ENCODE measurements around the gene CAMK2A. TPM values are rescaled to one million over a fixed set of nuclear protein-coding genes. Genes with fewer than 3 reads are reported as not detected.

CAMK2A gene
- total and polyA plus RNA-seq, 4 donors, result 0.31 to 2.7 (median 1.0) TPM

DNA sequence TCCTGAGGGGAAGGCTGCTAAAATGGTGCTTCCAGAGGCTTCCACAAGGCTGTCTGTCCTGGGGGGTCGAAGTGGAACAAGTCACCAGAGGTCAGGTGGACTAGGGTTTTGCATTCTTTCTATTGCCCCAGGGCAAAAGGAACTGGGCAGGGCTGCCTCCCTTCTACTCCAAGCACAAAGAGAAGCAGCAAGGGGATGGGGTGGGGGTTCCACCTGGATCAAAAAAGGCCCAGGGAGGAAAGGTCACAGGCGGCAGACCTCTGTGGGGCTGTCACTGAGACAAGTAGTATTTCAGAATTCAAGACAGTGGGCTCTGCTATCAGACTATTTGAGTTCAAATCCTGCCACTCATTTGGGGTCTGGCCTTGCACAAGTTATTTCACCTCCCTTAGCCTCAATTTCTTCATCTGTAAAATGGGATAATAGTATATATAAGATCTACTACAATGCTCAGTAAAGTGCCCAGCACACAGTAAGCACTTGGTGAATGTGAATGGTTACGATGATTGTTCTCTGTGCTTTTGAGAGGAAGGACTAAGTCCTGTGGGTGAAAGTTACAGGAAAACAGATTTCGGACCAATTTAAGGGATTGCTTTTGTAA is 15.0 kb upstream of the CAMK2A start:
- DNase-seq (no peak), ATAC-seq (ENCODE audit: insufficient read depth, low FRiP score) (no peak)
- Histone ChIP-seq H3K9me3 (ENCODE audit: control insufficient read depth in 4 of 4, insufficient read depth in 3 of 4, low read length in 3 of 4) (peaks cover 0 to 4% (median 0%) of the 10 kb centered on the region in 4 donors), H3K9ac (ENCODE audit: insufficient read depth in 1 of 2, low read length in 2 of 2) (peak overlapping the region; percentile 26 to 39), H3K27ac (ENCODE audit: low read depth in 1 of 2, low read length in 1 of 2) (peak overlapping the region in 1 of 2 donors; percentile 50), H3K27me3 (ENCODE audit: control insufficient read depth in 3 of 3, insufficient read depth in 3 of 3, low read length in 2 of 3) (no peaks in the 10 kb centered on the region), H3K4me3 (no peak overlapping the region), H3K4me1 (ENCODE audit: control insufficient read depth in 5 of 5, insufficient read depth in 5 of 5, low read length in 5 of 5) (peaks cover 0 to 73% (median 25%) of the 10 kb centered on the region in 5 donors), H3K36me3 (ENCODE audit: control insufficient read depth in 4 of 4, insufficient read depth in 4 of 4, low read length in 4 of 4) (no peaks in the 10 kb centered on the region)
- TF ChIP-seq, protein P1, sequence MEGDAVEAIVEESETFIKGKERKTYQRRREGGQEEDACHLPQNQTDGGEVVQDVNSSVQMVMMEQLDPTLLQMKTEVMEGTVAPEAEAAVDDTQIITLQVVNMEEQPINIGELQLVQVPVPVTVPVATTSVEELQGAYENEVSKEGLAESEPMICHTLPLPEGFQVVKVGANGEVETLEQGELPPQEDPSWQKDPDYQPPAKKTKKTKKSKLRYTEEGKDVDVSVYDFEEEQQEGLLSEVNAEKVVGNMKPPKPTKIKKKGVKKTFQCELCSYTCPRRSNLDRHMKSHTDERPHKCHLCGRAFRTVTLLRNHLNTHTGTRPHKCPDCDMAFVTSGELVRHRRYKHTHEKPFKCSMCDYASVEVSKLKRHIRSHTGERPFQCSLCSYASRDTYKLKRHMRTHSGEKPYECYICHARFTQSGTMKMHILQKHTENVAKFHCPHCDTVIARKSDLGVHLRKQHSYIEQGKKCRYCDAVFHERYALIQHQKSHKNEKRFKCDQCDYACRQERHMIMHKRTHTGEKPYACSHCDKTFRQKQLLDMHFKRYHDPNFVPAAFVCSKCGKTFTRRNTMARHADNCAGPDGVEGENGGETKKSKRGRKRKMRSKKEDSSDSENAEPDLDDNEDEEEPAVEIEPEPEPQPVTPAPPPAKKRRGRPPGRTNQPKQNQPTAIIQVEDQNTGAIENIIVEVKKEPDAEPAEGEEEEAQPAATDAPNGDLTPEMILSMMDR (IDR thresholded peaks at IDR 0.05; ENCODE audit: control extremely low read depth, extremely low read depth), result no peak
- WGBS, 2 donors, result 81 to 83% methylated on average over 4 of the region's 4 CpGs

DNA sequence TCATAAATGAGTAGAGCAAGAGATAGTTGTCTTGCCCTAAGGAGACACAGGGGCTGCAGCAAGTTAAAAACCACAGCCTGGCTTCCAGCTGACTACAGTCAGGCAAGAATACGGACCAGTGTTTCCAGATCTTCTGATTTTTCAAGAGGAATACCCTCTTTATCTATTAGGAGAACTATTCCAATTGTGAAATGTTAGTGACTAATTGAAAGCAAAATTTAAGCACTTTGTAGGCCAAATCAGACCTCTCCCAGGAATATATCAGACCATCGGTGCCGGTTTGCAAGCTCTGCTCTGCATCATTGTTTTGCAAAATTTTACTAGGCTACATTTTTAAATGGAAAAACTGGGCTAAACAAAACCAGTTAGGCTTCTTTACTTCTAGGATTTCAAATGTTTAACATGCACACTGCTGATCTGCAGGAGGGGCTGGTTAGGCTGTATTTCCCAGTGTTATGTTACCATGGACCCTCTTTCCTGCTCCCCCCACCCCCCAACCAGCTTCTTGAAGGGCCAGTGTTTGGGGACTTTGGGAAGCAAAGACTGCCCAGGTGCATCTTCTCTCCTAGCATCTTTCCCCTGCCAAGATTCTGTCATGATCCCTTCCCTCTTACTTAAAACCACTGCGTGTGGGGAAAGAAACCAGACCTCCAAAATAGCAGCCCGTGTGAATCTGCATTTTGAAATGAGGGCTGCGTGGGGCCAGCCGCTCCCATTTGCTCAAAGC is 14.2 kb upstream of the CAMK2A start:
- Histone ChIP-seq H3K9me3 (ENCODE audit: control insufficient read depth in 4 of 4, insufficient read depth in 3 of 4, low read length in 3 of 4) (no peaks in the 10 kb centered on the region), H3K4me1 (ENCODE audit: control insufficient read depth in 5 of 5, insufficient read depth in 5 of 5, low read length in 5 of 5) (peaks cover 0 to 73% (median 19%) of the 10 kb centered on the region in 5 donors), H3K27me3 (ENCODE audit: control insufficient read depth in 3 of 3, insufficient read depth in 3 of 3, low read length in 2 of 3) (no peaks in the 10 kb centered on the region), H3K27ac (ENCODE audit: low read depth in 1 of 2, low read length in 1 of 2) (peak overlapping the region in 1 of 2 donors; percentile 23), H3K36me3 (ENCODE audit: control insufficient read depth in 4 of 4, insufficient read depth in 4 of 4, low read length in 4 of 4) (no peaks in the 10 kb centered on the region), H3K9ac (ENCODE audit: insufficient read depth in 1 of 2, low read length in 2 of 2) (peak overlapping the region in 1 of 2 donors; percentile 84), H3K4me3 (no peak overlapping the region)
- WGBS, 2 donors, result 70 to 74% methylated on average over 7 of the region's 7 CpGs
- DNase-seq (peak; percentile 98 to 100 (median 100)), ATAC-seq (ENCODE audit: insufficient read depth, low FRiP score) (no peak)
- TF ChIP-seq, protein P1 (IDR thresholded peaks at IDR 0.05; ENCODE audit: control extremely low read depth, extremely low read depth), result no peak

DNA sequence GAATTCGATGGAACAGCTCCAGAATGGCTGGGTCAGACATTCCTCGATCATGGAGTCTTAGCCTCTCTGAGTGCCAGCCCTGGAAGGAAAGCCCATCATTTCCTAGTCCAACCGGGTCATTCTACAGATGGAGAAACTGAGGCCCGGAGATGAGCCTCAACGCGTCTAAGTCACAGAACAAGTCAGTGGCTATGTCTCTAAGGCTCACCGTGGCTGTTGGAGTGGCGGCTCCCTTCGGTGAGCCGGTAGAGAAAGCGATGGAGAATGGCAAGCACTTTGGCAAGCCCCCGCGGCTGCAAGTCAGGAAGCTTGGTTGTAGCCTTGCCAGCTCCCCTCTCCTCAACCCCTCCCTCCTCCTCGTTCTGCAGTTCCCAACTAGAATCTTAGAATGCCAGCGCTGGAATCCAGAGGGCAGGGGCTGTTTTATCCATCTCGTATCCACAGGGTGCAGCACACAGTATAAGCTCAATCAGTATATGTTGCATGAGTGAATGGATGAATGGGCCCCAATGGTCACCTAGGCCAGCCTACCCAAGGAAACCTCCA is 13.6 kb upstream of the CAMK2A start:
- no peak for ATAC-seq (ENCODE audit: insufficient read depth, low FRiP score)
- 15 to 17% methylated on average over 16 of the region's 16 CpGs for WGBS, 2 donors
- Histone ChIP-seq H3K4me1 (ENCODE audit: control insufficient read depth in 5 of 5, insufficient read depth in 5 of 5, low read length in 5 of 5) (peaks cover 0 to 76% (median 19%) of the 10 kb centered on the region in 5 donors), H3K27ac (ENCODE audit: low read depth in 1 of 2, low read length in 1 of 2) (peak overlapping the region in 1 of 2 donors; percentile 23), H3K36me3 (ENCODE audit: control insufficient read depth in 4 of 4, insufficient read depth in 4 of 4, low read length in 4 of 4) (no peaks in the 10 kb centered on the region), H3K27me3 (ENCODE audit: control insufficient read depth in 3 of 3, insufficient read depth in 3 of 3, low read length in 2 of 3) (no peaks in the 10 kb centered on the region), H3K9ac (ENCODE audit: insufficient read depth in 1 of 2, low read length in 2 of 2) (peak overlapping the region in 1 of 2 donors; percentile 84), H3K4me3 (no peak overlapping the region), H3K9me3 (ENCODE audit: control insufficient read depth in 4 of 4, insufficient read depth in 3 of 4, low read length in 3 of 4) (no peaks in the 10 kb centered on the region)
- TF ChIP-seq, protein P1 (IDR thresholded peaks at IDR 0.05; ENCODE audit: control extremely low read depth, extremely low read depth), result no peak
- peak; percentile 83 to 92 (median 91) for DNase-seq
